ENCODE results near the gene PLAU. TPM values are rescaled to one million over a fixed set of nuclear protein-coding genes. Genes with fewer than 3 reads are reported as not detected.
"Not testable (repeated sequence)": the region's sequence is repeated elsewhere in the genome, so short reads cannot be mapped to it uniquely, and the experiment has no call there.

Gene PLAU
- polyA plus RNA-seq, 4 donors = 12.6 to 31.0 (median 19.0) TPM

GRCh38 chr10:73876157-73876556, 34.8 kb upstream of the PLAU start:
- no peak for DNase-seq (ENCODE audit: low read depth in 4 of 4, low spot score in 2 of 4)

- DNase-seq (ENCODE audit: low read depth in 4 of 4, low spot score in 2 of 4) = no peak
These were observed 34.4 kb upstream of the PLAU start for GRCh38 chr10:73876566-73876965.

DNA sequence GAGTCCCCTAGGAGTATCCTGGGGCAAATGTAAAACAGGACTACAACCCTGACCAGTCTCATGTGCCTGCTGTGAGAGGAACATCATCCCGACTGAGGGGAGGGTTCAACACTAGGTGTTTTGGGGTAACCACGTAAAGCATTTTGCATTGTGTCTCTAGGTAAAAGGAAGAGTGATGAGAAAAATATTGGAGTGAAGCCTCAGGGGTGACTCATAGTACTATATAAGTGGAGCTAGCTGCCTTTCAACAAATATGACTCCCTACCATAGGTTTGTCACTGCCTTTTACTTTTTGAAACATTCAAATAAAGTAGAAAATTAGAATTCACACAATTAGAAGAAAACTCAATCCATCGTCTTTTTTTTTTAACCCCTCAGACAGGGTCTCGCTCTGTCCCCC, 34.0 kb upstream of the PLAU start:
- no peak for DNase-seq (ENCODE audit: low read depth in 4 of 4, low spot score in 2 of 4)

GRCh38 chr10:73877533-73878160, 33.3 kb upstream of the PLAU start:
- no peak for DNase-seq (ENCODE audit: low read depth in 4 of 4, low spot score in 2 of 4)

DNA sequence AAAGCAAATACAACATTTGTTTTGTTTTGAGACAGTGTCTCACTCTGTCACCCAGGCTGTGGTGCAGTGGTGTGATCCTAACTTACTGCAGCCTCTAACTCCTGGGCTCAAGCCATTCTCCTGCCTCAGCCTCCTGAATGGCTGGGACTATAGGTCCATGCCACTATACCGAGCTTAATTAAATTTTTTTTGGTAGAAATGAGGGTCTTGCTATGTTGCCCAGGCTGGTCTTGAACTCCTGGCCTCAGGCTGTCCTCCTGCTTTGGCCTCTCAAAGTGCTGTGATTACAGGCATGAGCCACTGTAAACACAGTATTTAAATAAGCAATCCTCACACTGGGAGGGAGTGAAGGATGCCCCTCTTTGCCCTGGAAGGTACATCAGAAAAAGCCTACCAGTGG, 32.6 kb upstream of the PLAU start:
- no peak for DNase-seq (ENCODE audit: low read depth in 4 of 4, low spot score in 2 of 4)

DNA sequence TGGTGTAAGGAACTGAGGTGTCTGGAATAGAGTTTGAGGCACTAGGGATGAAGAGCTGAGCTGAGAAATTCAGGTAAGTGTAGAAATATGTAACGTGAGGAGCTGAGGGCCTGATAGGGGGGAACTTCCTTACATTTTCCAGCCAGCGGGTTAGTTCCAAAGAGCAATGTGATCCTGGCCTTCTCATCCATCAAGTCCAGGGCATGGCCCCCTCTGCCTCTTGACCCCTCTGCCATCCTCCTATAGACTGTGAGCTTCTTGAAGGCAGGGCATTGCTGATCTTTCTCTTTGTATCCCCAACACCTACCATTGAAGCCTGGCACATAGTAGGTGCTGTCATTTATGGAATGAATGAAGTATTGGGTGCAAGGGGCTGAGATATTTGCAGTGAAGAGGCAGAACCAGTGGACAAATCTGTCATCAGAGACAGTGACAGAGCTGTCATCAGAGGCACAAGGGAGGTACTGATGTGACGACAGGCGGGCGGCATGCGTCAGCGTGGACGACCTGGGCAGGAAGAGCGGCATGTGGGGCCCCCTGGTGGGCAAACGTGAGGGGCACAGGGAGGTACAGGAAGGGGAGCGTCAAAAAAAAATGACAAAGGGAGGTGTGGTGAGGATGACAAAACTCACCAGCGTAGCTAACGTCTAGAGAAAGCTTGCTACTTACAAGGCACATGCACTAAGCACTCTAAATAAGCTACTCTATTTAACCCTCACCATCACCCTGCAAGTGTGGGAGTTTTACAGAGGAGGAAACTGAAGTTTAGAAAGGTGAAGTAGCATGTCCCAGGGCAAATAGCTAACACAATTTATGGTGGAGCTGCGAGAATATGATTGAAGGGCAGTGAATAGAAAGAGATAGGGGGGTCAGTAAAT, 31.4 kb upstream of the PLAU start:
- DNase-seq (ENCODE audit: low read depth in 4 of 4, low spot score in 2 of 4) = peak in 2 of 4 donors; percentile 29 to 56

GRCh38 chr10:73881221-73881919, 29.6 kb upstream of the PLAU start:
- no peak for DNase-seq (ENCODE audit: low read depth in 4 of 4, low spot score in 2 of 4)

- DNase-seq (ENCODE audit: low read depth in 4 of 4, low spot score in 2 of 4) = no peak
These were observed 26.9 kb upstream of the PLAU start for GRCh38 chr10:73884017-73884416.

GRCh38 chr10:73886085-73886529, 24.8 kb upstream of the PLAU start:
- DNase-seq (ENCODE audit: low read depth in 4 of 4, low spot score in 2 of 4) = no peak

DNA sequence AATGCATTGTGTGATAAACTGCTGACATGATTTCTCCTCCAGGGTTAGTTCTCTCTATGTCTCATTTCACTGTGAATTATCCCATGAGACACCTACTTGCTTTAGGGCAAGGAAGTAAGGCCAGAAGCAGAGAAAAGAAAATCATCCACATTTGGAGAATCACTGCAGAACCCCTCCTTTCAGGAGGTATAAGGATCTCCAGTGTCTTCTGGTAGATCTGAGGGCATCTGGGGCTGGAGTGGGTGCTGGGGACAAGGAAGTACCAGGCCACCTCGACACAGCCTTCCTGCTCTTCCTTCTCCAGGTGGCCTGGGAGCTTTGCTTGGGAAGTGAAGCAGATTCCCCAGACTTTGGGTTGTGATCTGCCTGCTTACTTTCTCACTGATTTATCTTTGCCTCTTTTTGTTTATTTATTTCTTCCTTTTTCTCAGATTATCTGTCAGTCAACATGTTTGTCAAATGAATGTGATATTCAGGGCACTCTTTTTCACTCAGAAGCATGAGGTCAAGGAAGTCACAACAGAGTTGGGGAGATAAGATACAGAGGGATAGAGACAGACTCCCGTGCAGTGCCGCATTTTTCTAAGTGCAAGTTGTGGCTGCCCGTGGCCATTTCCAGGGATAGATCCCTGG, 24.2 kb upstream of the PLAU start:
- no peak for DNase-seq (ENCODE audit: low read depth in 4 of 4, low spot score in 2 of 4)

- DNase-seq (ENCODE audit: low read depth in 4 of 4, low spot score in 2 of 4) = no peak
These were observed 23.5 kb upstream of the PLAU start for GRCh38 chr10:73887294-73888039.

- DNase-seq (ENCODE audit: low read depth in 4 of 4, low spot score in 2 of 4) = no peak
These were observed 22.4 kb upstream of the PLAU start for GRCh38 chr10:73888514-73888913.

DNA sequence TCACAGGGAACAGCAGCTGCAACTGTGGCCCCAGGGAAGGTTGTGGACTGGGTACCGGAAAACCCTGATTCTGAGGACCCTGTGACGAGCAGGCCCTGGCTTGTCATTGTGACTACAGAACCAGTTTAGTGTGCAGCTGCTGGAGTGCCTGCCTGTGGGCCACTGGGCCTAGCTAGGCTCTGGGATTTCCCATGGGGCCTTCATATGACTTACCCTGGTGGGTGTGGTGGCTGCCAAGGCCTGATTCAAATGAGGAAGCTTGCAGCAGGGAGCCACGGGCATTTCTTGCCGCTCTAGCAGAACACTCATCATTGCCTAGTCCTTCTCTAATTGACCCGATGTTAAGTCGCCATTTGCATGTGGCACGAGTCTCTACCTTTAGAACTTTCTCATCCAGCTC, 21.9 kb upstream of the PLAU start:
- DNase-seq (ENCODE audit: low read depth in 4 of 4, low spot score in 2 of 4) = no peak

- not testable (repeated sequence) for DNase-seq (ENCODE audit: low read depth in 4 of 4, low spot score in 2 of 4)
These were observed 21.5 kb upstream of the PLAU start for GRCh38 chr10:73889416-73889815.

GRCh38 chr10:73890261-73890660, 20.7 kb upstream of the PLAU start:
- DNase-seq (ENCODE audit: low read depth in 4 of 4, low spot score in 2 of 4) = no peak

DNA sequence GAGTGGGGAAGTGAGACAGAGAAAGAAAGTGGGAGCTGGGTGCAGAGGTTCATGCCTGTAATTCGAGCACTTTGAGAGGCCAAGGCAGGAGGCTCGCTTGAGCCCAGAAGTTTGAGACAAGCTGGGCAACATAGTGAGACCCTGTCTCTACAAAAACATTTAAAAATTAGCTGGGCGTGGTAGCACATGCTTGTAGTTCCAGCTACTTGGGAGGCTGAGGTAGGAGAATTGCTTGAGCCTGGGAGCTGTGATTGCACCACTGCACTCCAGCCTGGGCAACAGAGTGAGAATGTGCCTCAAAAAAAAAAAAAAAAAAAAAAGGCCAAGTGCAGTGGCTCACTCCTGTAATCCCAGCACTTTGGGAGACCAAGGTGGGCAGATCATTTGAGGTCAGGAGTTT, 20.1 kb upstream of the PLAU start:
- DNase-seq (ENCODE audit: low read depth in 4 of 4, low spot score in 2 of 4) = not testable (repeated sequence)

GRCh38 chr10:73891540-73891939, 19.4 kb upstream of the PLAU start:
- no peak for DNase-seq (ENCODE audit: low read depth in 4 of 4, low spot score in 2 of 4)

DNA sequence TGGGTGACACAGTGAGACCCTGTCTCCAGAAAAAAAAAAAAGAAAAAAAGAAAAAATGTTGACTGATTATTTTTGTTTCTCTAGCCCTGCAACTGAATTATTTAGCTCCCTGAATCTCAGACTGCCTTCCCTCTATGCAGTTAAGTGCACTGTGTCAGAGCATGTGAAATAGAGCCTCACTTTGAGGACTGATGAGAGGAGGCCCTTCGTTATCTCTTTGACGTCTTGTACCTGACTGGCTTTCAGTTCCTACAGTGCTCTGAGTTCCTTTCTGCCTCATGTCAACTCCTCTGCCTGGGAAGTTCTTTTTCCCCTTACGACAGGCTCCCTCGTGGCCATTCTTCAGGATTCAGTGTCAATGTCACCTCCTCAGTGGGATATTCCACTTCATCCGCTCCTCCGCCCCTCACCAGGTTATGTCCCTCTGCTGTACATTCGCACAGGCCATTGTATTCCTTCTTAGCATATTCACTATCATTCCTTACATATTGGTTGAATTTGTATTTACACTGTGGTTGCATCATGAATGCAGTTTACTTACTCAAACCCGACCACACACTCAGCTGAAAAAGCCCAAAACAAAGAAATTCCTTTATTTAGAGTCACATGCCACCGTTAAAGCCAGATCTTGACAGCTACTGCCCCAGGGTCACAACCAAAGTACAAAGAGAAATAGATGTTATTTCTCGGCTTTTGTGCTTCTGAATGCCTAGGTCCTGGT, 18.5 kb upstream of the PLAU start:
- no peak for DNase-seq (ENCODE audit: low read depth in 4 of 4, low spot score in 2 of 4)

GRCh38 chr10:73893426-73893825, 17.5 kb upstream of the PLAU start:
- DNase-seq (ENCODE audit: low read depth in 4 of 4, low spot score in 2 of 4) = no peak
